Effector CD8-positive, alpha-beta T cell (primary cell): ENCODE results near the gene SRP14.
A peak's percentile ranks its signal among the peaks of the same experiment; 100 is the strongest.
"Not testable (repeated sequence)": the region's sequence is repeated elsewhere in the genome, so short reads cannot be mapped to it uniquely, and the experiment has no call there.

Experiments used
- DNase-seq: peaks from one replicate; lab custom pipeline; 2025; lab: John Stamatoyannopoulos, UW

Gene SRP14

DNA sequence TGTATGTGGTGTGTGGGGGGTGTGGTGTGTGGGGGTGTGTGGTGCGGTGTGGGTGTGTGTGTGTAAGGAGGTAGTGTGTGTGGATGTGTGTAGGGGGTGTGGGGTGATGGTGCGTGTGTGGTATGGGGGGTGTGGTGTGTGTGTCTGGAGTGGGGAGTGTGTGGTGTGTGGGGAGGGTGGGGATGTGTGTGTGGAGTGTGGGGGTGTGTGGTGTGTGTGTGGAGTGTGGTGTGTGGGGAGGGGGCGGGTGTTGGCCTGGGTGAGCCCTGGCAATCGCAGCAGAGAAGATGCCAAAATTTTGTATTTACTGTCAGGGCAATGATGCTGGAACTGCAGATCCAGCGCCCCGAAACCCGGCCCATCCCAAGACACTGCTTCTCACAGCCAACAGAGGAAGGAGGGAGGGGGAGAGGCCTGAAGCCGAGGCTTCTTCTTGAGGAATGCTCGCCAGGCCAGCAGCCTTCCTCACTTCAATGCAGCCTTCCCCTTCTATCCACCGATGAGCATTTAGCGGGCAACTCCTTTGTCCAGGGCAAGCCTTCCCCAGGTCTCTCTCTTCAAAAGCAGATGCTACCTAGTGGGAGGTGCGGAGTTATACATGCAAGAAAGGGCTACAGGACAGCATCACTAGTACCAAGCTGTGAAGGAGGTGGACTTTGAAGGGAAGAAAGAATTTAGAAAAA is 11.9 kb upstream of the SRP14 start:
- DNase-seq = no peak

DNA sequence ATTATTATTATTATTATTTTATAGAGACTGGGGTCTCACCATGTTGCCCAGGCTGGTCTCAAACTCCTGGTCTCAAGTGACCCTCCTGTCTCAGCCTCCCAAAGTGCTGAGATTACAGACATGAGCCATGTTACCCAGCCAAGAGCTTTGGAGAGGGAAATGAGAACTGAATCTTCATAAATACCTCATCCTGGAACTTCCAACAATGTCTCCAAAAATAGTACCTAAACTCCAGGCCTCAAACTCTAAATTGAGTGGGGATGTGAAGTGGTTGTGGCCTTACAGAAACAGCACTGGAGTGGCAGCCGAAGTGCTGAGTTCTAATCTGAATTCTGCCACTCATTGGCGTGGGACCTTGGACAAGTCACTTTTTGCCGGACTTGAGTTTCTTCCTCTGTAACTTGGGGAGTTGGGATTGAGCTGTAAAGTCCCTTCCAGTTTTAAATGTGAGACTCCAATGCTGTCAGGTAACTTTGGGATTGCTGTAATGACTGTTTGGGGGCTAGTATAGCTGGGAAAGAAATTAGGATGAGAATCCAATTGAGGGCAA is 10.0 kb upstream of the SRP14 start:
- DNase-seq = no peak

DNA sequence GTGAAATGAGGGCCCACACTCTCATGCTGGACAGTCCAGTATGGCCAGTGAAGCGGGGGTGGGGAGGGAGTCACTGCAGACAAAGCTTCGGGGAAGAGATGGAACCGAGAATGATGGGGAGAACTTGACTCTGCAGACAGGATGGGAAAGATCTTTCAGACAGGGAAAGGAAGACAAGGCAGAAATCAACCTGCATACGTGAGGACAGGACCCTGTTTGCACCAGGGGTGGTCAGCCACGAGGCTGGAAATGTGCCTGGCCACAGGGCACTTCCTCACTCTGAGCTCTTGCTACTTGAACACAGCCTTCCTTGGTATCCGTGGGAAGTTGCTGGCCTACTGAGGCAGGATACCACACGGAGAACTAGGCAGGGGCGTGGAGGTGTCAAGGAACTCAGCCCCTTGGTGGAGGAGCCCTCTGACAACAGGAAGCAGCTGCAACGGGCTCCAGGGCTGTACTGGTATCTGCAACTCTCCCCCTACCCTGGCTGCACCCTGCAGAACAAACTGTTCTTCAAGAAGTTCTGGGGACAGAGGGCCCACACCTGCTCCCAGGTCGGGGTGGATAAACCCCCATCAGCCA is 9.3 kb upstream of the SRP14 start:
- no peak for DNase-seq

DNA sequence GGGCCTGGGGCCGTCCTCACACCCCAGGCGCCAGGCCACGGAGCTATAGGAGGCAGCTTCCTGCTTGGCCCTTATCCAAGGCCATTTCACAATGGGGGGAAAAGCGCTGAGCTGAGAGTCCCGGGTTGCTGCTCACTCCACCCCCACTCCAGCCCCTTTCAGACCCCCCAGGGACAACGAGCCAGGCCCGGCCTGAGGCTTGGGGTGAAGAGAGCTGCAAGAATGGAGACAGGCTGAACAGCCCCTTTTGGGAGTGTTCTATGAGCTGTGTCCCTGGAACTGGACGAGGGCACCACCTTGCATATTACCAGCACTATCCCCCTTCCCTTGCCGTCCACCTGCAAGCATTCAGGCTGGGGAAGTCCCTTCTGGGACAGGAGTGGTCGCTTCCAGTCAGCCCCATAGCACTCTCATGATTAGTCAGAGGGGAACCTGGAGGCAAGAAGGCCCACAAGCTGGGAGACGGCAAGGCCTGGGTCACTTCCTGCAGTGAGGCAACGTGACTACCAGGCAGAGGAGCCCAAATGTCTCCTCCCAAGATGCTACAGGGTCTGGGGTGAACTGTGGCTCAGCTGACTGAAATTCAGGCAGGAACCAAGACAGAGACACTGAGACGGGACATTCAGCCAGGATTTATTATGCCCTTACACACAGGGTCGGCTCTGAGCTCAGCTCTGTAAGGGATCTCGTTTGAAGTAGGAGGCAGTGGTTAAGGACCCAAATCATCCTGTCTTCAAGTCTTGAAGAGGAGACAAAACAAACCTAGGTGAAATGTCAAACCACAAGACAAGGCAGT is 8.6 kb upstream of the SRP14 start:
- DNase-seq = no peak

DNA sequence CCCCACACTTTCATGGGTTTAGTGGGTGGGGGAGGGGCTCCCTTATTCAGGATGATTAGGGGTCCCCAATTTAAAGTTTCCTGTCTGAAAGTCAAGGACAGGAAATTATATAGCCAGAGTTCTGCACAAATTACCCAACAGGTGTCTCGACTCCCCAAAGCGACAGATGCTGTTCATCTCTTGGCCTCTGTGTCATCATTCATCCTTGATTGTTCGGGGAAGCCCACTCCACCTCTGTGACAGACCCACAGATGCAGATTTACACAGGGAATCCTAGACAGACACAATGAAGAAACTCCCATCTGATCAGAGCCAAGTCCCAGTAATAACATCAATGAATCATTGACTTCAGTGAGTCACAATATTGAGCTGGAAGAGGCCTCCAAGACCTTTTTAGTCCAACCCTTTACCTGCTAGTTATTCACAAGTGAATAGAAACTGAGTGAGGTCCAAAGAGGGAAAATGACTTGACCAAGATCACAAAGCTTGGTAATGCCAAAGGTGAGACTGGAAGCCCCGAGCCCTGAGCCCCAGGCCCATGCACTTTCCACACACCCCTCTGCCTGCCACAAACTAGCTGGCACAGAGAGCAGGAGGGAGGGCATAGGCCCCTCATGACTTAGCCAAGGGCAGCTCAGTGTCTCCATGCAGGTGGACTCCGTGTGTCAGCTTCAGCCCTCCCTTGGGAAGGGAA is 7.9 kb upstream of the SRP14 start:
- DNase-seq = no peak

DNA sequence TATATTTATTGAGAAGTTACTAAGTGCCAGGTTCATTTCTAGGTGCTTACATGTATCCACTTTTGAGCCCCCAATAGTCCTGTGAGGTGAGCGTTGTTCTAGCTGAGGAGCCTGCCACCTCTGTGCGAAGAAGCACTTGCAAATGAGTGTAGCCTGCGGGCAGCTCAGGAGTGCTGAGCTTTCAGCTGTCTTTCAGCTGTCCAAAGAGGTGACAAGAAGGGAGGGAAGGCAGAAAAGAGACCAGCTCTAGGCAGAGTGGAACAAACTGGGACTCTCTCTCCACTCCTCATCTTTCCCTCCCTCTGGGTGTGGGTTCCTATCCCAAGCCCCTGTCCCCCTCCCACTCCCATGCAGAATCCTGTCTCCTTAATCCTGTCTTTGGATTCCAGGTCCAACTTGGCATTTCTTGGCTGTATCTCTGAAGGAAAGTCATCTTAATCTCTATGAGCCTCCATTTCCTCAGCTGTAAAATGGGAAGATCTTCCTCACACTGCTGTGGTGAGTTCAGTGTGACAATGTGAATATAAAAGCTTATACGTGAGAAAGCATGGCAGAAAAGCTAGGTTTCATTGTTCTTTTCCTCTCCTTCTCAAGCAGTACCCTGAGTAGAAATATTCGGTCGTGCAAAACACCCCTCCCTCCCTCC is 6.7 kb upstream of the SRP14 start:
- DNase-seq = no peak

DNA sequence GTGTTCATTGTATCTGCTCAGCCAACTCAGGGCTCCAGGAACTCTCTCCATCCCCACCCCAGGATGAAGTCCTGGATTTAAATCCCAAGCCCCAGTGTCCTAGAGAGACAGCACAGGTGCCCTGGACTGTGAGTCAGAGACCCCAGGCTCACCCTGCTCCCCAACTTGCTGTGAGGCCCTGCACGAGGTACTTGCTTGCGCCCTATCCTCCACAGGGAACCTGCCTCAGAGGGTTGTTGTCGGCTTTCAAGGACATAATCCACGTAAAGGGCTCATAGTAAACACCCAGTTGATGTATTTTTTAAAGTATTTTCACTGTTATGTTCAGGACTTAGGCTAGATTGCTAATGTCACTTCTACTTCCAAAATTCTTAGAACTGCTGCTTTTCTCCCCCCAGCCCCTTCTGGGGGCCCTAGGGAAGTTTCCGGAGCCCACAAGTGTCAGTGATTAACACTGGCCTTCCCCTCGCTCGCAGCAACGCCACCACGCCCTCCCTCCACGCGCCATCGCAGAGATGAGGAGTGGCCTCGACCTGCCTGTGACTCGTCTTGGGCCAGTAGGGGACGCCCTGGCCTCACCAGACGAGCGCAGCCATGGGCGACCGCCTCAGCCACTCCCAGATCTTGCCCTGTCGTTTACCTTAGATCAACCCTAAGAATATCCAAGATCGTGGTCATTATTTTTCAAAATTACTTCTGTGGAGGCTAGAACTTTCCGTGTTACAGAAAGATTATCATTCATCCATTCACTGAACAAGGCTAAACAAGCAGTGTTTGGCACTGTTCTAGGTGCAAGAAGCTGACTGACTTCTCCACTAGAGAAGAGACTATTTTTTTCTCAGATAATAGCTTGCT is 6.0 kb upstream of the SRP14 start:
- DNase-seq = peak; percentile 65

DNA sequence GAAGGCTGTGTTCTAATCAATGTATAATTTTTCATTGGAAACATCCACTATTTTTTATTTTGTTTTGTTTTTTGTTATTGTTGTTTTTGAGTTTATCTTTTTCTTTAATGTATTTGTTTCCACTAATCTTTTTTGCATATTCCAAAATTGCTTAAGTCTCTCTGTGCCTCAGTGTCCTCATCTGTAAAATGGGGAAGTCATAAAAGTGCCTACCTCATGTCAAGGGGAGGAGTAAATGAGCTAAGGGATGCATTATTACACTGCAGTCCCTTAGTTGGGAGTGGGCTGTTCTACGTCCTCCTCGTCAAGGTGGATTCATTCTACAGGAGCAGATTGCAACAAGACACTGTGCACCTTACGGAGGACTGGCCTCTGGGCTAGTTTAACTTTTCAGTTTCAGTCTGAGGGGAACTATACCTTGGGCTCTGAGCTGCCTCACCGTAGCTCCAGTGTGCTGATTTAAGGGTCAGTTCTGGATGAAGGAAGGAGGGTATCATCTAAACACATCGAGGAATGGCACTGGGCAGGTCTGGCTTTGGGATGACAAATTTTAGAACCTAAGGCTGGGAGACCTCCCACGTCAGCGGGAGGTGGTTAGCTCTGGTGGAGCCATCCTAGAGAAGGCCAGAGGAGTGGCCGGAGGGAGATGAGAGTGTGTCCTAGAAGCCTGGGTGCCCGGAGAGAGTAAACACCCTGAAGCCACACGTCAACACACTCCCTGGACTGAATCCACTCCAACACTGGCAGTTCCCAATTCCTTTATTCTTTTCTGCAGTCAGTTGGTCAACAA is 5.1 kb upstream of the SRP14 start:
- no peak for DNase-seq

DNA sequence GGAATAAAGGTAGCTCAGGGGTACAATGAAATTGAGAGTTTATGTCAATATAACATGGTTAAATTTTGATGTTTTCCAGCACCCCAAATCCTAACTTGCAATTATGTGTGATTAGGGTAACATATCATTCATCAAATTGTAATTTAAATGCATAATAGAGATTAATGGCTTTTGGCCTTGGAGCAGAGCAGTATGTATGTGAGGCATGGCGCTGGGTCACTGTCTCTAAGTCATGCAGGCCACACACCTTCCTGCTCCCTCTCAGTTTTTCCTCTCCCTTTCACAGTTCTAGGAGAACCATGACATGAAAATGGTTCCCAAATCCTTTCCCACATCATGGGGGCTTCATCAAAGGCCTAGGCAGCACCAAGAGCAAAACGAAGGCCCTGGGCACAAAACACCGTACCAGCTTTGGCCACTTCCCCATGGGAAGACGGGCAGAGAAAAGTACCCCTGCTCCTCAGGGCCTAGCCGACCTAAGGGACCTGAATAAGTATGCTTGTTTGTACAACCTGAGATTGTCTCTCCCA is 3.9 kb upstream of the SRP14 start:
- DNase-seq = no peak

DNA sequence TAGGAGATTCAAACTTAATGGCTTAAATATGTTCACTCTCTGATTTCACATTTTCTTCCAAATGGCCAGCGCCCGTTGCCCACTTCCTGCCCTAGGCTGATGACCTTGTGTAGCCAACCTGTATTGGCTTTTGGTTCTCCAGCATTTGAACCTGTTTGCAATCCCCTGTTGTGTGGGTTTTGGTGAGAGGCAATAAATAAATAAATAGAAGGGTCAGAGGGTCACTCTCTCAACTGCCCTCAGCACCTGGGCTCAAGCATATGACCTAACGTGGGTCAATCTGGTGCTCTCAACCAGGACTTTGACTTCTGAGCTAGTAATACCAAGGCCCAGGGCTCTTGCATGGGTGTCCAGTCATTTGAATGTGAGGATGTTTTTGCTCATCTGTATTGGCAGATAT is 1.8 kb upstream of the SRP14 start:
- DNase-seq = no peak

DNA sequence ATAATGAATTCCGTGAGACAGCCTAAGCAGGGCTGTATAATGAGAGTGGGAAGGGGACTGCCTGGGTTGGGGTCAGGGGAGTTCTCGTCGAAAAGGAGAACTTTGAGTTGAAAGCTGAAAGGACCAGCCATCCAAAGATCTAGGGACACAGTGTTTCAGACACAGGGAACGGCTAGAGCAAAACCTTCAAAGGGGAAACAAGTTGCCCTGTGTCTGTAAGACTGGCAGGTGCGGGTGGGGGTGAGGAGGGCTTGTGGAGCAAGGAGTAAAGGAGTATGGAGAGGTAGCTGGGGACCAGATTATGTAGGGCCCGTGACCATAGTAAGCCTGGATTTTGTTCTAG is 1.3 kb upstream of the SRP14 start:
- no peak for DNase-seq

DNA sequence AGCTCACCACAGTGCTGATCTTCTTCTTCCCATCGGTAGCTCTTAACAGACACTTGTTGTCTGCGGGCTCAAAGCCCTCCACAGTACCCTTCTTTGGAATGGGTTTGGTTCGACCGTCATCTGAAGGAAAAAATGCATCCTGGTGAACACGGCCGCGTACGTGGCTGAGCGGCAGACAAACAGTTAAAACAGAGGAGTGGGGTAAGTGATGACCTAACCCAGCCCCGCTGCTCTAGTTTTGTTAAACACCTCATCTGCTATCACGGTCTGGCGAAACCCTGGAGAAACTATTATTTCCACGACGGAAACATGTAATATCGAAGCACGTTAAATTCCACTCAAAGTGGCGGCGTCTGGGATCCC is 725 bp downstream of the SRP14 start:
- DNase-seq = no peak

DNA sequence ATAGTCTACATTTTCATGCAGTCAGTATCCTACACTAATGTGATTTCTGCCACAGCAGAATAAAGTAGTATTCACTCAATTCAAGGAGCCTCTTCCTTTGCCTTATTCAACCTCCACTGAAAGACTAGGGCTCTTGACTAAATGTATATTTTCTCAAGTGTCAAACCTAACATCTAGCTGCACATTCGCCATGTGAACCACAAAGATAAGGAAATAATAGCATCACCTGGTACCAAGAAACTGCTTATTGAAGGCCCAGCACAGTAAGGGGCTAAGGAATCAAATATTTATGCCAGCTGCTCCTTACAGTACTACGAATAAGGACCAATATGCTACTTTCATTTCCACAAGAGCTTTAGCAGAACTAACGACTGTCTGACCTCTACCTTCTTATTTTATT is 1.3 kb downstream of the SRP14 start:
- DNase-seq = no peak

DNA sequence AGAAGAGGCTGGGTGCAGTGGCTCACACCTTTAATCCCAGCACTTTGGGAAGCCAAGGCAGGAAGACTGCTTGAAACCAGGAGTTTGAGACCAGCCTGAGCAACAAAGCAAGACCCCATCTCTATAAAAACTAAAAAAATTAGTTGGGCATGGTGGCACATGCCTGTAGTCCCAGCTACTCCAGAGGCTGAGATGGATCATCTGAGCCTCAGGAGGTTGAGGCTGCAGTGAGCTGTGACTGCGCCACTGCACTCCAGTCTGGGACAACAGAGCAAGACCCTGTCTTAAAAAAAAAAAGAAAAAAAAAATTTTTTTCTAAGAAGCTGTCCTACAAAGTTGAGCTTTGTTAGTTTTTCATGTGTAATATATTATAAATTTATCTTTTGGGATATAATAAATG is 3.8 kb downstream of the SRP14 start:
- DNase-seq = not testable (repeated sequence)

DNA sequence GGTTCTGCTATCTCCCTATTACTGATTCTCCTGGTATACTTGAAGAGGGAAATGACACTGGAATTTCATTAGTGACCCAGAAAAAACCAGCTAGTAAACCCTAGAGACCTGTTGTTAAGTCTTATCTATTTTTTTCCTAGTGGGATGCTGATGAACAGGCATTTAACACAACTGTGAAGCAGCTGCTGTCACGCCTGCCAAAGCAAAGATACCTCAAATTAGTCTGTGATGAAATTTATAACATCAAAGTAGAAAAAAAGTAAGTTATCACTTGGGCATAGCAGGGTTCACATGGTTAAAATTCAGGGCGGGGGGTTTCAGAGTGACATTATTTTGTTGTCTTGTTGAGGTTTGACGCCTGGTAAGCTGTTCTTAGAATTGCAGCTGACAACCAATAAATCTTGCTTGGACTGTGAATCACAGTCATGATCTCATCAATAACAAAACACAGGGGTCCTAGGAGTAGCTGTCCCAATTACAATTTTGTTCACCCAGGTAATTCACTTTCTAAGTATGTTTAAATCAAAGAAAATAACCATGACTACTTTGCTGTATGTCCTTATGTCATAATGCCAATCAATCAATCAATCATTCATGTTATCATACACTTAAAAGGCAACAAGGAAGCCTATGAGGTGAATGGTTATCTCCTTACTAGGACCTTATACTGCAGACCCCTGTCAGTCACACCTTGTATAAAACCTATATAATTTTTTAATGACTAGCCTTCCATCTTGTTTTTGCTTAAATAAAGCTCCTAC is 4.6 kb downstream of the SRP14 start:
- DNase-seq = no peak

DNA sequence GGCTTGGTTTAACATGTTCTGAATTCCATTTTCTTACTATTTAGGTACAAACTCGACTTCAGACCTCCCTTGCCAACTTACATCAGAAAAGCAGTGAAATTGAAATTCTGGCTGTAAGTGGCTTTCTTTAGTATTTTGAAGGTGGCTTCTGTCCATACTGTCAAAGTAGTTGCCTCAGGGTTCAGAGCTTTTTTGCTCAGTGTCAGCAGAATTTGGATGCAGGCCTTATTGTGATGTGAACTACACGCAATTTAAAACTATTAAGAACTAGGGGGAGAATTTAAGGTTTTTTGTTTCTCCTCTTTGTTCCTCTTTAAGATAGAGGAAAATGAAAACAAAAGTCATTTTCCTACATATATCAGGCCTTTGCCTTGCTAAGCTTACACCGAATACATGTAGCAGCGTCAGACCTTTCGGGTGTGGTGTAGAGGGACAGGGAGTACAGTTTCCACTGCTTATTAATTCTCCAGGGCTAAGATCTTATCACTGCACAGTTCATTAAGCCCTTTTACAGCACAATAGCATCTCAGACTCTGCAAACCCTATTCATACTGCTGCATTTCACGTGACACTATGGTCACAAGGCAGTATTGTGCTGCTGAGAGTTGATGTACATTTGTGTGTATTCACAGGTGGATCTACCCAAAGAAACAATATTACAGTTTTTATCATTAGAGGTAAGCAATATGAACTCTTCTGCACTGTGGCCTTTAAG is 6.7 kb downstream of the SRP14 start:
- no peak for DNase-seq

DNA sequence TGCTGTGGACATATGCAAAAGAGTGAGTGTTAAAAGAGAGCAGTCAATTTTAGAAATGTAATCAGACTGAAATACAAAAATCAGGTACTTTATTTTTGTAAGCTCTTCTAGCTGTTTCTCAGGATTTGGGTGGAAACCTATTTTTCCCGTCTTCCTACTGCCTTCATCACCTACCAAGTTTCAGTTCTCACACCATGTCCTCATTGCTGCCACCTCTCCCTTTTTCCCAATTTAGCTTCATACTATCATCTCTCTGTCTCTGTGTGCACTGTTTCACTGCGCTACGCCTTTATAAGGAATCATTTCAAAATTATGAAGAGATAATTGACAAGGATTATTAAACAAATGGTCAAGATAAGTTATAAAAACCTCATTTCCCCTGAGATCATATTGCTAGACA is 7.7 kb downstream of the SRP14 start:
- DNase-seq = no peak
